HuH-7.5 (cell line): ENCODE measurements around the gene SCAF4.
"Not testable (repeated sequence)": the region's sequence is repeated elsewhere in the genome, so short reads cannot be mapped to it uniquely, and the experiment has no call there.

Source experiments
- DNase-seq: peaks from one replicate; pipeline ENCODE4 v3.0.0; 2011; ENCODE audit warnings: low spot score

The SCAF4 gene

GRCh38 chr21:31671931-31672330, 60.0 kb downstream of the SCAF4 start:
- DNase-seq: no peak

- no peak for DNase-seq
Observed at GRCh38 chr21:31671146-31671716, 60.7 kb downstream of the SCAF4 start.

- no peak for DNase-seq
Observed at GRCh38 chr21:31670070-31670469, 61.8 kb downstream of the SCAF4 start.

GRCh38 chr21:31668651-31669491, 63.0 kb downstream of the SCAF4 start:
- DNase-seq: no peak

- DNase-seq: no peak
Observed at GRCh38 chr21:31667639-31668038, 64.3 kb downstream of the SCAF4 start.

GRCh38 chr21:31667132-31667531, 64.8 kb downstream of the SCAF4 start:
- no peak for DNase-seq

GRCh38 chr21:31666445-31667010, 65.4 kb downstream of the SCAF4 start:
- DNase-seq: no peak

- not testable (repeated sequence) for DNase-seq
Observed at GRCh38 chr21:31665869-31666268, 66.0 kb downstream of the SCAF4 start.

- no peak for DNase-seq
Observed at GRCh38 chr21:31665397-31665796, 66.5 kb downstream of the SCAF4 start.

GRCh38 chr21:31663584-31664249, 68.2 kb downstream of the SCAF4 start:
- no peak for DNase-seq

- DNase-seq: no peak
Observed at GRCh38 chr21:31660591-31660990, 71.3 kb downstream of the SCAF4 start.

GRCh38 chr21:31660259-31660565, 71.7 kb downstream of the SCAF4 start:
- peak; percentile 18 for DNase-seq

GRCh38 chr21:31659536-31660258, 72.2 kb downstream of the SCAF4 start, which contains the start of gene SOD1:
TSS of gene SOD1 (plus strand) at chr21:31659693. CDS start at chr21:31659770, 77 bp downstream.
- DNase-seq: peak; percentile 89

- peak; percentile 24 for DNase-seq
Observed at GRCh38 chr21:31659286-31659535, 72.7 kb downstream of the SCAF4 start.

GRCh38 chr21:31658053-31658452, 73.9 kb downstream of the SCAF4 start:
- DNase-seq: no peak

GRCh38 chr21:31656199-31657095, 75.5 kb downstream of the SCAF4 start:
- DNase-seq: no peak

- not testable (repeated sequence) for DNase-seq
Observed at GRCh38 chr21:31654821-31655580, 76.9 kb downstream of the SCAF4 start.

- DNase-seq: no peak
Observed at GRCh38 chr21:31654340-31654739, 77.6 kb downstream of the SCAF4 start.

- not testable (repeated sequence) for DNase-seq
Observed at GRCh38 chr21:31651491-31651890, 80.4 kb downstream of the SCAF4 start.

GRCh38 chr21:31650930-31651329, 81.0 kb downstream of the SCAF4 start:
- DNase-seq: no peak

- DNase-seq: no peak
Observed at GRCh38 chr21:31647650-31648049, 84.3 kb downstream of the SCAF4 start.
